ENCODE data around the gene SORL1. TPM values are rescaled to one million over a fixed set of nuclear protein-coding genes. Genes with fewer than 3 reads are reported as not detected.

SORL1 gene
- total RNA-seq, 1 donor from 2014 or later, result 11.3 TPM

DNA sequence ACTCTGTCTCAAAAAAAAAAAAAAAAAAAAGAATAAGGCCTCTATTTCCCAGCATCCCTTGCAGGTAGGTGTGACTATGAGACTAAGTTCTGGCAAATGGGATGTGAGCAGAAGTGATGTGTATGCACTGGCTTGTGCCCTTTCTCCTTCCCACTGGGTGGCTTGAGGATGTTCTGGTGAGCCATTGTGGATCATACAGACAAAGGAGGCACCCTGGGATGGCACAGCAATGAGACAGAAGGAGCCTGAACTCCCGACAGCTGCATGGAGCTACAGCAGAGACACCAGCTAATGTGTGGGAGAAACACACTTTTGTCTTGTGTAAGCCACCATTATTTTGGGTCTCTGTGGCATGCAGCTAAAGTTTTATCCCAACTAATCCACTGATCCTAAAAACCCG lies 10.6 kb upstream of the SORL1 start:
- FAIRE-seq (no peak), DNase-seq (ENCODE audit: low read depth) (no peak)
- Histone ChIP-seq H3K36me3 (ENCODE audit: control insufficient read depth, insufficient read depth, low read length) (no peaks in the 10 kb centered on the region), H3K4me3 (ENCODE audit: low read depth, low read length) (no peak overlapping the region), H3K27me3 (ENCODE audit: control insufficient read depth, insufficient read depth, low read length) (peaks cover under 1% of the 10 kb centered on the region)
- TF ChIP-seq, protein P1, sequence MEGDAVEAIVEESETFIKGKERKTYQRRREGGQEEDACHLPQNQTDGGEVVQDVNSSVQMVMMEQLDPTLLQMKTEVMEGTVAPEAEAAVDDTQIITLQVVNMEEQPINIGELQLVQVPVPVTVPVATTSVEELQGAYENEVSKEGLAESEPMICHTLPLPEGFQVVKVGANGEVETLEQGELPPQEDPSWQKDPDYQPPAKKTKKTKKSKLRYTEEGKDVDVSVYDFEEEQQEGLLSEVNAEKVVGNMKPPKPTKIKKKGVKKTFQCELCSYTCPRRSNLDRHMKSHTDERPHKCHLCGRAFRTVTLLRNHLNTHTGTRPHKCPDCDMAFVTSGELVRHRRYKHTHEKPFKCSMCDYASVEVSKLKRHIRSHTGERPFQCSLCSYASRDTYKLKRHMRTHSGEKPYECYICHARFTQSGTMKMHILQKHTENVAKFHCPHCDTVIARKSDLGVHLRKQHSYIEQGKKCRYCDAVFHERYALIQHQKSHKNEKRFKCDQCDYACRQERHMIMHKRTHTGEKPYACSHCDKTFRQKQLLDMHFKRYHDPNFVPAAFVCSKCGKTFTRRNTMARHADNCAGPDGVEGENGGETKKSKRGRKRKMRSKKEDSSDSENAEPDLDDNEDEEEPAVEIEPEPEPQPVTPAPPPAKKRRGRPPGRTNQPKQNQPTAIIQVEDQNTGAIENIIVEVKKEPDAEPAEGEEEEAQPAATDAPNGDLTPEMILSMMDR (IDR thresholded peaks at IDR 0.05; ENCODE audit: insufficient read depth, low read length, severe bottlenecking), result no peak

DNA sequence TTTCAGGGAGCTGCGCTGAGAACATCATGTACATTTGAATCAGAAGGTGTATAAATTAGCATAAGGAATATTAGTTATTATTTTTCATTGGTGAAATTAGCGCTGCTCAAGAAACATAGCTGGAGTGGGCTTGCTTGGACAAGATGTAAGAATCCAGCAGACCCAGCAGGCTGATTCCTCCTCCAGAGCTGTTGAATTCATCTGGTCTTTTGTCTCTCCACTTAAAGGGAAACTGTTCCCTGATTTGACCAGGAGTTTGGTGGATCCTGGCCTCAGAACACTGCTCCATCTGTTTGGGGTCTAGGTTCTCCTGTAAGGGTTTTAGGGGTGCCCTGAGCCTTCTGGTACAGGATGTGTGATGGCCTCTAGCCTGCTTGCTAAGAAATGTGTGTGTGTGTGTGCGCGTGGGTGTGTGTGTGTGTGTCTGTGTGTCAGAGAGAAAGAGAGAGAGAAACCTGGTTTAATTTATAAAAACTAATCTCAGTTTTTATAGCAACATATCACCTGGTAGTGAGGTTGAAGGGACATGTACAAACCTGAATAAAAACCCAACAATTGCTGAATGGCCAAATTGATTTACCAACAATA lies 8.3 kb upstream of the SORL1 start:
- no peak for DNase-seq (ENCODE audit: low read depth)
- Histone ChIP-seq H3K36me3 (ENCODE audit: control insufficient read depth, insufficient read depth, low read length) (no peaks in the 10 kb centered on the region), H3K27me3 (ENCODE audit: control insufficient read depth, insufficient read depth, low read length) (no peaks in the 10 kb centered on the region), H3K4me3 (ENCODE audit: low read depth, low read length) (no peak overlapping the region)
- TF ChIP-seq, protein P1 (IDR thresholded peaks at IDR 0.05; ENCODE audit: insufficient read depth, low read length, severe bottlenecking), result no peak
- no peak for FAIRE-seq

DNA sequence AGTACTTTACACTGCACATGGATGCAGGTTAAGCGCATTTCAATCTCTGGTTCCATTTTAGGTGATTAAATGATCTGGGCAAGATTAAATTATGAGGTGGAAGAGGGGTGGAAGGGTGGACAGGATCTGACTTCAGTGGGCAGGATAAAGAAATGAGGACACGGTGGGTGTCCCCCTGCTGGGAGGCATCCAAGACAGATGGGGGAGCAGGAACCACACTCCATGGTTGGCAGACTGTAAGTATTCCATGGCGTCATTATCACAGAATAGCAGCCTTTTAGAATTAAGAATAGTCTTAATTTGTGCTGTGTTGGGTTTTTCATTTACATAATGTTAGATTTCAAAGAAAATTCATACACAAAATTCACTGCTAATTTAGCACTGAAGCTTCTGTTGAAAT lies 7.6 kb upstream of the SORL1 start:
- DNase-seq (ENCODE audit: low read depth) (no peak), FAIRE-seq (no peak)
- H3K27me3 ChIP-seq (ENCODE audit: control insufficient read depth, insufficient read depth, low read length), result no peaks in the 10 kb centered on the region
- no peak overlapping the region for H3K4me3 ChIP-seq (ENCODE audit: low read depth, low read length)
- TF ChIP-seq, protein P1 (IDR thresholded peaks at IDR 0.05; ENCODE audit: insufficient read depth, low read length, severe bottlenecking), result no peak
- no peaks in the 10 kb centered on the region for H3K36me3 ChIP-seq (ENCODE audit: control insufficient read depth, insufficient read depth, low read length)

DNA sequence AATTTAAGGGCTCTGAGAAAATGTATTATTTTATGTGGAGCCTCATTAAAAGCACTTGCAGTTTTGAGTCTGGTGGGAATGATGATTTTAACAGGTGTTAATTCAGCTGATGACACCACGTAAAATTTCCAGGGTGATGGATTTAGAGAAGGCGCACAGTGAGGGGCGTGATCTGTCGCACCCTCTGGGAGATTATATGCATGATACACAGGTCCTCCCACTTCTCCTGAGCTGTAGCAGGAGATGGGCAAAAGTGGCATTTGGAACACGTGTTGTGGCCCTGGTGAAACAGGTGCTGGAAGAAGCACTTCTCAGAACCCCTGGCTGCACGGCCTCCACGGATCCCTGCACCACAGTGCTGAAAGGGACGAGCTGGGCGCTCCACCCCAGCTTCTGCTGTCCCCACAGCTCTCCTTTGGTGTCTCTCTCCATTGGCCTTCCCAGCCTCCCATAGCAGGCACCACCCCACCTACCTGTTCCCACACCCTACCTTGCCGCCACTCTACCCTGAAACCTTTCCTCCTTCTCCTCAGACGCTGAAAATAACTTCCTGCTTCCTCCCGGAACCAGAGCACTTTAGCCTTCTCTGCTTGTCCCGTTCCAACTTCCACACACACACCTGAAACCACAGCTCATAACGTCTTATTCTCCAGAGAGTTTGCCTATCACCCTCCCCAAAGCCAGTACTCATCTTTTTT lies 6.9 kb upstream of the SORL1 start:
- TF ChIP-seq, protein P1 (IDR thresholded peaks at IDR 0.05; ENCODE audit: insufficient read depth, low read length, severe bottlenecking), result no peak
- no peaks in the 10 kb centered on the region for H3K36me3 ChIP-seq (ENCODE audit: control insufficient read depth, insufficient read depth, low read length)
- no peak overlapping the region for H3K4me3 ChIP-seq (ENCODE audit: low read depth, low read length)
- DNase-seq (ENCODE audit: low read depth) (no peak), FAIRE-seq (no peak)
- H3K27me3 ChIP-seq (ENCODE audit: control insufficient read depth, insufficient read depth, low read length), result no peaks in the 10 kb centered on the region

DNA sequence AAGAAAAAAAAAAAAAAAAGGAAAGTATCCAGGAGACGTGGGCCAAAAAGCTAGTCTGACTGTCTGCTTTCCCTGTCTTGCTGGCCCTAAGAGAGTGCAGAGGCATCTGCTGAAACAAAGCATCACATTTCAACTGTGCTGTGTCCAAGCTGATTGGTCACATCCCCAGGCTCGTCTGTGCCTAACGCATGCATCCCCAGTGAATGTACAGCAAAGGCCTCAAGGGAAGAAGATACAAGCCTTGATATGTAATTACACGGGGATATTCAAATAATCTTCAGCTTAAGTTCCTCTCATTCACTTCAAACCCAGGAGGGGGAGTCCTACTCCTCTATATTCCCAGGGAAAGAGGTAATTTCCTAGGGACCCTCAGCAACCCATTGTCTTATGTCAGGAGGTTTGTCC lies 5.4 kb upstream of the SORL1 start:
- no peaks in the 10 kb centered on the region for H3K36me3 ChIP-seq (ENCODE audit: control insufficient read depth, insufficient read depth, low read length)
- no peak overlapping the region for H3K4me3 ChIP-seq (ENCODE audit: low read depth, low read length)
- H3K27me3 ChIP-seq (ENCODE audit: control insufficient read depth, insufficient read depth, low read length), result no peaks in the 10 kb centered on the region
- no peak for FAIRE-seq
- TF ChIP-seq, protein P1 (IDR thresholded peaks at IDR 0.05; ENCODE audit: insufficient read depth, low read length, severe bottlenecking), result no peak
- no peak for DNase-seq (ENCODE audit: low read depth)
